Mesenchymal stem cell (in vitro differentiated cells and primary cell): ENCODE results near the gene PGBD2.
"Not testable (repeated sequence)": the region's sequence is repeated elsewhere in the genome, so short reads cannot be mapped to it uniquely, and the experiment has no call there.

Experiments
- DNase-seq: peaks from one replicate; pipeline ENCODE4 v3.0.0-alpha.2; 2013
- H2AFZ ChIP-seq: one replicate; pipeline ENCODE4 v1.6.1; 2013; ENCODE audit warnings: low read depth, mild to moderate bottlenecking, control low read depth, inconsistent platforms, low read length, moderate library complexity
- H2AK5ac ChIP-seq: 2 replicates; pipeline ENCODE4 v1.6.1; 2013; ENCODE audit warnings: low read length, moderate library complexity, mild to moderate bottlenecking, inconsistent platforms; ENCODE audit not compliant: severe bottlenecking
- H2BK120ac ChIP-seq: one replicate; pipeline ENCODE4 v1.6.1; 2013; ENCODE audit warnings: low read depth, mild to moderate bottlenecking, inconsistent platforms, low read length, moderate library complexity
- H2BK12ac ChIP-seq, 2 experiments: one replicate each; pipeline ENCODE4 v1.6.1; 2013; ENCODE audit warnings: inconsistent platforms in 2 of 2, low read length in 2 of 2, mild to moderate bottlenecking in 2 of 2, moderate library complexity in 2 of 2, control low read depth in 1 of 2
- H2BK15ac ChIP-seq: one replicate; pipeline ENCODE4 v1.6.1; 2013; ENCODE audit warnings: mild to moderate bottlenecking, low read depth, inconsistent platforms; ENCODE audit not compliant: poor library complexity, severe bottlenecking
- H2BK5ac ChIP-seq: 2 replicates; pipeline ENCODE4 v1.6.1; 2013; ENCODE audit warnings: low read depth, mild to moderate bottlenecking, low read length, control low read depth, inconsistent platforms; ENCODE audit not compliant: poor library complexity, severe bottlenecking
- H3K14ac ChIP-seq, 2 experiments: one replicate each; pipeline ENCODE4 v1.6.1; 2013; ENCODE audit warnings: inconsistent platforms in 2 of 2, low read length in 2 of 2, control low read depth in 1 of 2, mild to moderate bottlenecking in 1 of 2, moderate library complexity in 1 of 2
- H3K18ac ChIP-seq, 2 experiments: one replicate each; pipeline ENCODE4 v1.6.1; 2013; ENCODE audit warnings: inconsistent platforms in 2 of 2, low read length in 2 of 2, control low read depth in 1 of 2, low read depth in 1 of 2, mild to moderate bottlenecking in 1 of 2
- H3K23ac ChIP-seq, 2 experiments: one replicate each; pipeline ENCODE4 v1.6.1; 2013; ENCODE audit warnings: inconsistent platforms in 2 of 2, low read length in 2 of 2, mild to moderate bottlenecking in 2 of 2, moderate library complexity in 2 of 2, control low read depth in 1 of 2
- H3K27ac ChIP-seq: 2 replicates; pipeline ENCODE4 v1.5.1; 2013; ENCODE audit warnings: mild to moderate bottlenecking, moderate library complexity, low read length, control low read depth, inconsistent platforms; ENCODE audit not compliant: poor library complexity, severe bottlenecking
- H3K27me3 ChIP-seq, 2 experiments: 2 replicates each; pipeline versions ENCODE4 v1.6.1 to v1.7.0; 2013; ENCODE audit warnings: low read length in 2 of 2, mild to moderate bottlenecking in 2 of 2, moderate library complexity in 2 of 2, control low read depth in 1 of 2, inconsistent platforms in 1 of 2; ENCODE audit not compliant: control insufficient read depth in 1 of 2, insufficient read depth in 1 of 2
- H3K36me3 ChIP-seq, 2 experiments: 2 replicates each; pipeline versions ENCODE4 v1.6.1 to v1.7.0; 2013; ENCODE audit warnings: low read length in 2 of 2, control low read depth in 1 of 2, inconsistent platforms in 1 of 2, low read depth in 1 of 2, mild to moderate bottlenecking in 1 of 2; ENCODE audit not compliant: insufficient read depth in 2 of 2, control insufficient read depth in 1 of 2
- H3K4ac ChIP-seq, 2 experiments: one replicate each; pipeline ENCODE4 v1.6.1; 2013; ENCODE audit warnings: inconsistent platforms in 2 of 2, low read length in 2 of 2, mild to moderate bottlenecking in 2 of 2, moderate library complexity in 2 of 2, control low read depth in 1 of 2, low read depth in 1 of 2
- H3K4me1 ChIP-seq: 2 replicates; pipeline ENCODE4 v1.6.1; 2013; ENCODE audit warnings: low read depth, low read length, control low read depth; ENCODE audit not compliant: control insufficient read depth, insufficient read depth
- H3K4me2 ChIP-seq: 2 replicates; pipeline ENCODE4 v1.6.1; 2013; ENCODE audit warnings: low read length, mild to moderate bottlenecking, inconsistent platforms; ENCODE audit not compliant: poor library complexity, severe bottlenecking
- H3K4me3 ChIP-seq, 2 experiments: 2 replicates each; pipeline versions ENCODE4 v1.5.1 to v1.7.0; 2013; ENCODE audit warnings: low read length in 2 of 2, mild to moderate bottlenecking in 2 of 2, control low read depth in 1 of 2, low read depth in 1 of 2; ENCODE audit not compliant: insufficient read depth in 1 of 2
- H3K79me1 ChIP-seq: replicated peaks from 2 replicates; pipeline ENCODE4 v1.6.1; 2013; ENCODE audit warnings: mild to moderate bottlenecking, control low read depth, low read length, inconsistent platforms; ENCODE audit not compliant: poor library complexity, severe bottlenecking
- H3K9ac ChIP-seq: 2 replicates; pipeline ENCODE4 v1.7.0; 2013; ENCODE audit warnings: mild to moderate bottlenecking, low read length, moderate library complexity
- H3K9me3 ChIP-seq: 2 replicates; pipeline ENCODE4 v1.7.0; 2013; ENCODE audit warnings: mild to moderate bottlenecking, low read length; ENCODE audit not compliant: control insufficient read depth
- H4K8ac ChIP-seq: one replicate; pipeline ENCODE4 v1.6.1; 2013; ENCODE audit warnings: inconsistent platforms, mild to moderate bottlenecking, low read length, moderate library complexity
- H4K91ac ChIP-seq: one replicate; pipeline ENCODE4 v1.6.1; 2013; ENCODE audit warnings: mild to moderate bottlenecking, low read length, inconsistent platforms
- WGBS: methylation state at CpG from one replicate; pipeline ENCODE4 v1.1.7; 2013; ENCODE audit warnings: mixed read lengths; 5-methylcytosine and 5-hydroxymethylcytosine counted together

PGBD2 gene

DNA sequence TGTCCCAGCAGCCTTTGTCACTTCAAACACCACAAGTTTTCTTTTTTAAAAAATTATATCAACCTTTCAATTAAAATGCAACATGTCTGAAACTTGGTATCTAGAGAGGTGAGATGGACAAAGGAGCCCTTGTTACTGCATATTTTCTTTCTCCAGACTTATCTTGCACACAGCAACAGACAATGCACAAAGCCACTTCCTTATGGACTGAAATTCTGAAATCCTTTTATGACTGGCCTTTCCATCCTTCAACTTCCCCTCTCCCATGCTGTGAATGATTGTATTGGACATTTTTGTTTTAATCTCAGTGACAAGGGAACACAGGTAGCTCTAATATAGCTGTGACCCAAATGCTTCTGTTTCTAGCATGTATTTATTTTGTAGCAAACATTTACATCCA lies 22.1 kb downstream of the PGBD2 start:
- not testable (repeated sequence) for H3K4me3 ChIP-seq, H3K18ac ChIP-seq, H3K27ac ChIP-seq, H4K91ac ChIP-seq, H2BK15ac ChIP-seq, H3K4me2 ChIP-seq, H3K4ac ChIP-seq, H3K9ac ChIP-seq, H2BK12ac ChIP-seq, DNase-seq, H3K23ac ChIP-seq, H2BK120ac ChIP-seq, H3K14ac ChIP-seq, H3K9me3 ChIP-seq, H2BK5ac ChIP-seq, H3K4me1 ChIP-seq, H4K8ac ChIP-seq, H3K36me3 ChIP-seq, H2AK5ac ChIP-seq, H3K27me3 ChIP-seq, H2AFZ ChIP-seq, H3K79me1 ChIP-seq

DNA sequence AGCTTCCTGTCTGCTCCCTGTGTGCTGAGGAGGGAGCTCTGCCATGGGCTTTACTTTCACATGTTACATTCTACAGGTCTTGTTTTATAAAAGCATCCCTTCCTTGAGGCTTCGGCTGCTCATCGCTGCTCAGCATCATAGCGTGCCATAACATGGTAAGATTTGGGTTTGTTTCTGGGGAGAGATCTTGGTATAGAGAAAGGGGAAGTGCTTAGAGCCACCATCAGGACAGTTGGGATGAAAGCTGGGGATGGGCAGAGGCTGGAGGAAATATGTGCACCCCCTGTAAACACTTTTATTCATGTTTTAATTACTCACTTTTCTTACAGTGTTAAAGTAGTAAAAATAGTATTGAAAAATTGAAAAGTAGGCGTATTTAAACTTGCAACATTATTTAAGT lies 24.0 kb downstream of the PGBD2 start:
- not testable (repeated sequence) for H2BK15ac ChIP-seq, H2BK120ac ChIP-seq, H3K79me1 ChIP-seq, H3K27me3 ChIP-seq, H3K36me3 ChIP-seq, H3K4me3 ChIP-seq, H4K8ac ChIP-seq, H3K23ac ChIP-seq, H3K4ac ChIP-seq, H2BK5ac ChIP-seq, H3K4me1 ChIP-seq, H2AFZ ChIP-seq, H3K9me3 ChIP-seq, H3K27ac ChIP-seq, H4K91ac ChIP-seq, H3K4me2 ChIP-seq, H3K18ac ChIP-seq, DNase-seq, H2AK5ac ChIP-seq, H3K14ac ChIP-seq, H2BK12ac ChIP-seq, H3K9ac ChIP-seq
- 100% methylated on average over 3 of the region's 4 CpGs for WGBS

DNA sequence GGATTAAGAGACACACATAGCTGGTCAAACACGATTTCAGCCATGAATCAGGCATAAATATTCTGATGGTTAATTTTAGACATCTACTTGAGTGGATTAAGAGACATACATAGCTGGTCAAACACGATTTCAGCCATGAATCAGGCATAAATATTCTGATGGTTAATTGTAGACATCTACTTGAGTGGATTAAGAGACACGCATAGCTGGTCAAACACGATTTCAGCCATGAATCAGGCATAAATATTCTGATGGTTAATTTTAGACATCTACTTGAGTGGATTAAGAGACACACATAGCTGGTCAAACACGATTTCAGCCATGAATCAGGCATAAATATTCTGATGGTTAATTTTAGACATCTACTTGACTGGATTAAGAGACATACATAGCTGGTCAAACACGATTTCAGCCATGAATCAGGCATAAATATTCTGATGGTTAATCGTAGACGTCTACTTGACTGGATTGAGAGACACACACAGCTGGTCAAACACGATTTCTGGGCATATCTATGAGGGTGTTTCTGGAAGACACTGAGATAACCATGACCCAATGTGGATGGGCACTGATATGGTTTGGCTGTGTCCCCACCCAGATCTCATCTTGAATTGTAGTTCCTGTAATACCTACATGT lies 32.3 kb downstream of the PGBD2 start:
- not testable (repeated sequence) for H3K18ac ChIP-seq, H3K27me3 ChIP-seq, H4K8ac ChIP-seq, H2BK15ac ChIP-seq, H3K27ac ChIP-seq, H3K4me2 ChIP-seq, H3K9ac ChIP-seq, H2BK120ac ChIP-seq, H2AFZ ChIP-seq, H2BK12ac ChIP-seq, H3K36me3 ChIP-seq, H3K4me3 ChIP-seq, H2BK5ac ChIP-seq, H3K23ac ChIP-seq, H3K9me3 ChIP-seq, H2AK5ac ChIP-seq, H3K4ac ChIP-seq, DNase-seq, H4K91ac ChIP-seq, H3K4me1 ChIP-seq, H3K14ac ChIP-seq, H3K79me1 ChIP-seq
- WGBS = 87% methylated on average over 3 of the region's 9 CpGs

DNA sequence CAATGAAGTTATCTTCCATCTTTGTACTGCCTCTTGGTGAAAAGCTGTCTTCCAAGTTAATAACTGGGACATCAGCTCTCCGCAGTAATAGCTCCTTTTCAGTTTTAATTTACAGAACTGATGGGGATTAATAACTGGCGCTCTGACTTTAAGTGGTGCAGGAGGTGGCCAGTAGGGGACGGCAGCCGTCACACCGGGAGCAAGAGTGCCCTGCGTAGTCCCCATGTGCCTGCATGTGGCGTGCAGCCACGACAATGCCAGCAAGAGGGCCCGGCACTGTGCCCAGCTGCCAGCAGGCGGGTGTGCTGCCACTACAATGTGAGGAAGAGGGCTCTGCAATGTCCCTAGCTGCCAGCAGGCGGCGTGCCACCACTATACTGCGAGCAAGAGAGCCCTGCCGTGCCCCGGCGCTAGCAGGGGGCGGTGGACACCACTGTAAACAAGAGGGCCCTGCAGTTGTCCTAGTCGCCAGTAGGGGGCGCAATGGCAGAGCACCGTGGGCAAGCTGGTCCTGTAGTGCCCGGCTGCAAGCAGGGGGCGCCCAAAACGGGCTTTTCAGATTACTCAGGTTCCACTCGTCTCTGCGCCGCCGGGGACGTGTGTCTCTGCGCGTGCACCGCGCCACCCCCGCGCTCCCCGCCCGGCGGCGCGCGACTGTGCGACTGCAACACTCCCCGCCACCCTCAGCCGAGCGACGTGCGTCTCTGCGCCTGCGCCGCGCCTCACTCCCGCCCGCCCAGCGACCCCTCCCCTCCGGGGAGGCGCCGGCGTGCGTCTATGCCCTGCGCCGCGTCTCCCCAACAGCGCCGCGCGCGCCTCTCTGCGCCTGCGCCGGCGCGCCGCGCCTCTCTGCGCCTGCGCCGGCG lies 38.3 kb downstream of the PGBD2 start:
- H3K23ac ChIP-seq, H2AFZ ChIP-seq, H3K79me1 ChIP-seq, DNase-seq, H2AK5ac ChIP-seq, H3K9ac ChIP-seq, H3K4ac ChIP-seq, H4K91ac ChIP-seq, H2BK12ac ChIP-seq, H2BK15ac ChIP-seq, H3K4me2 ChIP-seq, H3K4me3 ChIP-seq, H3K4me1 ChIP-seq, H3K9me3 ChIP-seq, H3K14ac ChIP-seq, H2BK120ac ChIP-seq, H4K8ac ChIP-seq, H3K36me3 ChIP-seq, H3K18ac ChIP-seq, H3K27me3 ChIP-seq, H2BK5ac ChIP-seq, H3K27ac ChIP-seq: not testable (repeated sequence)
- WGBS = no CpG with 5 or more reads among the region's 77 CpGs
